DMS79 (cell line): ENCODE results near the gene PHTF1.

ENCODE experiments used
- DNase-seq: peaks from one replicate; lab custom pipeline; 2025; lab: John Stamatoyannopoulos, UW

PHTF1 gene

DNA sequence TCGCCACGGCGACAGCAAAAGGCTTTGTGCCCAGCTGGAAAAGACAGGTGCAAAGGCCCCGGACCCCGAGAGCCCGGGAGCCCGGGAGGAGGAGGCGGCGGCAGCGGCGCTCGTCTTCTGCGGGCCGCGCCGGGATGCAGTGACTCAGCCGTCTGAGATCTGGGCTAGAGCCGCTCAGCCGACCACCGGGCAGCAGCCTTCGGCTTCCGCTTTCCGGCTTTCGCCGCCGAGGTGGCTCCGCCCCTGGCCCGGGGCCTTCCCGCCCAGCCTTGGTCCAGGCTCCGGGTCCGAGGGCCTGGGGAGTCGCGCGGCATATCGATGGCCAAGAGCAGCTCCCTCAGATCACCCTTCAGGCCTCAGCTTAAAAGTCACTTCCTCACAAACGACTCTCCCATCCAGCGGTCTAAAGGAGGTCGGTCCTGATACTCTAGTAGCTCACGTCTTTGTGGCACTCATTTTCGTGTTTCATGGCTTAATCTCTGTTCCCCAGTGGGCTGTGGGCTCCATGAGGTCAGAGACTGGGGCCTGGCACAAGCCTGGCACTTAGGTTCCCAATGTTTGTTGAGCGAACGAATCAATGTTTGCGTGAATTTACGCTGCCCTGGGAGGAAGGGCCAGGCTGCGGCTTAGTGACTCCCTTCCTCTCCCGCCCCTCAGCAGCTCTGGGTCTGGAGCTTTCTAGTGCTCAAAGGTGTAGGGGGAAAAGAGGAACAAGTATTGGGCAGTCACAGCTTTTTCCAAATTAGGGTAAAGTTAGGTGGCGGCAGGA lies at the start of gene PHTF1:
PHTF1 (minus strand) TSS at position 154 of the 769 bp plus-strand sequence. CDS start 783 bp downstream, outside the sequence.
- peak; percentile 30 for DNase-seq

DNA sequence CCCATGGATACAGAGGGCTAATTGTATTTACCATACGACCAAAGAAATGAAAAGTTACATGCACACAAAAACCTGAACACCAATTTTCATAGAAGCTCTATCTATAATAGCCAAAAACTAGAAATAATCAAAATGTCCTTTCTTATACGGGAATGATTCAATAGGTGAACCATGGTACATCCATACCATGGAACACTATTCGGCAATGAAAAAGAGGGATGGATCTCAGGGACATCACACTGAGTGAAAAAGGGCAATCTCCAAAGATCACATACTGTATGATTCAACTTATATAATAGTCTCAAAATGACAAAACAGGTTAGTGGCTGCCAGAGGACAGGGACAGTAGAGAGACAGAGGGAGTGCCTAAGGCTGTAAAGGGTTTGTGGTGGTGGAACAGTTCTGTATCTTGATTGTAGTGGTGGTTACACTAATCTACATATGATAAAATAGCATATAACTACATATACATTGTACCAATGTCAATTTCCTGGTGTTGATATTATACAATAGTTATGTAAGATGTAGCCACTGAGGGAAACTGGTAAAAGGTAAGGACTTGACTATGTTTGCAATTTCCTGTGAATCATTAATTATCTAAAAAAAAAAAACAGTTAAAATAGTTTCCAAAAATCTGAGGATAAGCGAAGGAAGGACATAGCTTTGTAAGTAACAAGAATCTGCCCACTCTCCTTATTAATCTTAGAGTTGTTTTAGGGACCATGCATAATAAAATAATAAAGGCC lies 49.3 kb upstream of the PHTF1 start:
- no peak for DNase-seq

DNA sequence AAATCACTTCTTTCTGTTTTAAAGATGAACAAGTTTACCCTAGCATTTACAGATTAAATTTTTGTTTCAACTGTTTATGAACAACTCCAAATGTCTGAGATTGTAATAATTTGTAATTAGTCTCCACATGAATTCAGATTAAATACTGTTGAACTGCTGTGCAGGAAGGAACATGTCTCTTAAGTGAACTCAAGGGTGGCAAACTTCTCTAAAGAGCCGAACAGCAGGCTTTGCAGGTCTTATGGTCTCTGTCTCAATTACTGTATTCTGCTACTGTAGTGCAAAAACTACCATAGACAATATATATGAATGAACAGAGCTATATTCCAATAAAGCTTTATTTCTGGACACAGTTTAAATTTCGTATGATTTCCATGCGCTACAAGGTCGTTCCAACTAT lies 46.4 kb upstream of the PHTF1 start:
- no peak for DNase-seq

DNA sequence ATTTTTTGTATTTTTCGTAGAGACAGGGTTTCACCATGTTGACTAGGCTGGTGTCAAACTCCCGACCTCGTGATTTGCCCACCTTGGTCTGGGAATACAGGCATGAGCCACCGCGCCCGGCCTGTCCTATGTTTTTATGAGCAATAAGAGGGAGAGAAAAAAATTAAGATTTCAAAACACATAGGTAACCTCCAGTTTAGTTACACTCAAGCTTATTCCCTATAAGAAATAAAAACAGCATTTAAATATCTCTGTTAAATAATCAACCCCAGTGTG lies 45.9 kb upstream of the PHTF1 start:
- DNase-seq, result no peak

DNA sequence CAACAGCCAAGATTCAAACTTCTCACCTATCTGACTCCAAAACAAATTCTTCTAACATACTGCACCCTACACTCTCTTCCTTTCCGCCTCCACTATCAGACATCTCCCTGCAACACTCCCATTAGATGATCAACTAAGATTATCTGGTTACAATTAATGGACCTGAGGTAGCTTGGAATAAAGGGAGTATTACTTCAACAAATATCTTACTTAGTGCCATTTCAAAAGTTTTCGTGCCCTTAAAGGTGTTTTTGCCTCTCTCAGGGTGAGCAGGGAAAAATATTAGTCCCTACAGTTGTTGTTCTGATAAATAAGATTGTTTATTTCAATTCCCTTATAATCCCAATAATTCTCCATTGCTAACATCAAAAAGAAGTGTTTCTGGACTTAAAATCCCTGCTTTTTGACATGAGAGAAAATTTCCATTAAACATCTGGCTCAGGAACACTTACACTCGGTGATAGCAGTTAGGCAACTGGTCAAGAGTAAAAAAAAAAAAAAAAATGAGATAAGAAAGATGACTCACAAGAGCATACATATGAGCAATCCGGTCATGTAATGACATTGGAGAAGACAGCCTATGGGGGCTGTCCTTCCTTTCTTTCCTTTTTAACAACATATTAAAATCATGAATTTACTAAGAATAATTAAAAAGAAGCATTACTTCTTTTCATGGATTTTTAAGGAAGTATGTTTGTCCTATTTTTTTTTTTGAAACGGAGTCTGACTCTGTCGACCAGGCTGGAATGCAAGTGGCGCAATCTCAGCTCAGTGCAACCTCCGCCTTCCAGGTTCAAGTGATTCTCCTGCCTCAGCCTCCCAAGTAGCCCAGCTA lies 45.4 kb upstream of the PHTF1 start:
- DNase-seq, result no peak

DNA sequence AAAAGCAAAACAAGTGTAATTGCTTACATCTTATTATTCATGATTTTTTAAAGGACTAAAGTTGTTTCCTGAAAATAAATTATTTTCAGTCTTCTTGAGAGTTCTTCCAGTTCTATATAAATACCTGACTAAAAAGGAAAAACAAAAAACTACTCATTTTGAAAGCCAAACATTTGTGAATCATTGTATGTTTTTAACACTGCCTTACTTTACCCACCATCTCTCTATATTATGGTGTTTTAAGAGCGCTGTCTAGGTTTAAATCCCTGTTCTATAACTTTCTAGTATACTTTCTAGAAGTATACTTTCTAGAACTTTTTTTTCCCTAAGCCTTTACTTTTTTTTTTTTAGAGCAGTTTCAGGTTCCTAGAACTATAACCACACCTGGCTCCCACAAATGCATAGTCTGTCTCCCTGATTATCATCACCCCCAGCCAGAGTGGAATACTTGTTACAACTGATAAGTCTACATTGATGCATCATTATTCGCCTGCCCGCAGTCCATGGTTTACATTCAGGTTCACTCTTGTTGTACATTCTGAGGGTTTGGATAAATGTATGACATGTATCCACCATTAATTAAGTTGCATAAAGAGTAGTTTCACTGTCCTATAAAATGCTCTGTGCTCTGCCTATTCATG lies 43.2 kb upstream of the PHTF1 start:
- DNase-seq, result no peak

DNA sequence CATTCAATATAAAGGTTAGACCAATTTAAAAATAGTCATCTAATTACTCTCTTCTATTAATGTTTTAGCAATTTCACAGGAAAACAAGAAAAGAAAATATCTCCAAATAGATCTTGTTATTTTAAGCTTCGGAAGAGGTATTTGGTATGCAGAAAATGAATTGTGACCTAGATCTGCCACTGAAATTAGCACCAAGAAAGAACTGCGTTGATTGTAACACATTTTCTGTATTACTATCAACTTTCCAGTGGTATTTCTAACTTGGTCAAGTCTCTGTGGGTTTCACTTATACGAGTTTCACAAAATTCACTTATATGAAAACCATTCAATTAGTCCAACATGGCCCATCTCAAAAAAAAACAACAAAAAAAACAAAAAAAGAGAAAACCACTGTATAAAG lies 41.2 kb upstream of the PHTF1 start:
- DNase-seq, result no peak

DNA sequence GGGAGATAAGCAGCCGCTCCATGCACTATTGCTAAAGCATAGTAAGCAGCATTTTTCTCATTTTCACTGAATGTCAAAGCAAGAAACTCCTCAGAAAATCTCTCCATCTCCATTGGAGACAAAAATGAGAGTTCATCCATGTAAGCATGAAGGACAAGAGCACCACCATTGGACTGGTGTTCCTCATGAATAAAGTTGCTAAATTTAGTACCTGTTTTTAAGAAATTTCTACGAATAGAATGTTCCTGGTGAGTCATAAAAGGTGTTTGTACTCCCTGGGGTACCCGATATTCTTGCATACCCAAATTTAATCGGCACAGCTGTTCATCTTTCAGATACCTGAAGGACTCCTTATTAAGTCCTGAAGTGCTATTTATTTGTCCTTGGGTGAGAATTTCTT lies 38.2 kb upstream of the PHTF1 start:
- no peak for DNase-seq

DNA sequence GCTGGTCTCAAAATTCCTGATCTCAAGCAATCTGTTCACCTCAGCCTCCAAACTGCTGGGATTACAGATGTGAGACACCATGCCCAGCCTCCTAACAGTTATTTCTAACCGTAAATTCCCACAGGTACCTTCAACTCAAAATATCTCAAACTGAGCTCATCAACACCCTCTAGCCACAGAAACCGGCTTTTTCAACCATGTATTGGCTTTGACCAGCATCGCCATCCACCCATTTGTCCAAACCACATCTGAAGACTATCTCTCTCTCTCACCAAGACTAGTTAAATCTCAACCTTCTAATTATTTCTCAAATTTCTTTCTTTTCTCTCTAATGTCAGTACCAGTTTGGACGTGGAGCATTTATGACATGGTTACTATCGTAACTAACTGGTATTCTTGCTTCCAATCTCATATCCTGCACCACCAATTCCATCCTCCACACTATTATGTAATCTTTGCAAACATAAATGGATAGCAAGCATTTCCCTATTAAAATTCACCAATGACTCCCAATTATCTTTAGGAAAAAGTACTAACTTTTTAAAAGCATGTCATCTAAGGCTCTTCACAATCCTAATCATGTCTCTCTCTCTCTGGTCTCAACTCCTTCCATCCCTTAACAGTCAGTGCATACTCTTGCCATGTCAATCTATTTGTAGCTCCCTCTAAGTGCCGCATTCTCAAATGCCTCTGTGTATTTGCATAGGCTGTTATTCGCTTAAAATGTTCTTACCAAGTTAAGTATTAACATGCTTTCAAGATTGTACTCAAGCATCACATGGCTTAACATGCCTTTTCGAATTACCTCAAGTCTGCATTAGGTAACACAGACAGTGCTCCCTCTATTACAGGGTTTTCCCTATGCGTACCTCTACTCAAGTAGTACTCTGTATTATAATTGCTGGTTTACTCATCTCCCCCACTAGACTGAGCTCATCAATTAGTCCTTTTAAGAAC lies 34.9 kb upstream of the PHTF1 start:
- peak; percentile 25 for DNase-seq

DNA sequence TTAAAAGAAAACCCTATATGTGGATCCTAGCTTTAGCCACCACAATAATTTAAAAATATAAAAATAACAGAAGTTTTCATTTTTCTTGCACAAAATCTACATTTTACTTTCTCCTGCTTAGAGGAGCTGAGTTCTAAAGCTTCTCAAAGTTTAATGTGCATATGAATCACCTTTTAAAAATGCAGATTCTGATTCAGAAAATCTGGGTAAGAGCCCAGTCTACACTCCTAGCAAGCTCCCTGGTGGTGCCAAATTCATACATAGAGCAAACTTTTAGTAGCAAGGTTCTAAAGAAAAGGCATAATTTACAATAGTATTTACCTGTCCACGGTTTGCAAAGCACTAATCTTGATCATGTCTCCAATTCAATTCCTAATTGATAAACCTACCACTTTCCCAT lies 33.7 kb upstream of the PHTF1 start:
- DNase-seq, result no peak

DNA sequence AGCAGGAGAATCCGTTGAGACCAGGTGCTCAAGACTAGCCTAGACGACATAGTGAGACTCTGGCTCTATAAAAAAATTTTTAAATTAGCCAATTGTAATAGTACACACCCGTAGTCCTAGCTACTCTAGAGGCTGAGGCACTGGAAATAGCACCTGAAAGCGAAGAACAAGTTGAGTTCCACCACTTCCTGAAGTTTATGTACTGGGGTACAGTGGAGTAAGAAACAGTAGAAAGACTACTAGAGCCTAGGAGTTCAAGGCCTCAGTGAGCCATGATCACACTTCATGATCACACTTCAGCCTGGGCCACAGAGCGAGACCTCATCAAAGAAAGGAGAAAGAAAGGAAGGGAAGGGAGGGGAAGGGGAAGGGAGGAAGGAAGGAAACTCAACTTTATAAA lies 33.2 kb upstream of the PHTF1 start:
- DNase-seq, result no peak

DNA sequence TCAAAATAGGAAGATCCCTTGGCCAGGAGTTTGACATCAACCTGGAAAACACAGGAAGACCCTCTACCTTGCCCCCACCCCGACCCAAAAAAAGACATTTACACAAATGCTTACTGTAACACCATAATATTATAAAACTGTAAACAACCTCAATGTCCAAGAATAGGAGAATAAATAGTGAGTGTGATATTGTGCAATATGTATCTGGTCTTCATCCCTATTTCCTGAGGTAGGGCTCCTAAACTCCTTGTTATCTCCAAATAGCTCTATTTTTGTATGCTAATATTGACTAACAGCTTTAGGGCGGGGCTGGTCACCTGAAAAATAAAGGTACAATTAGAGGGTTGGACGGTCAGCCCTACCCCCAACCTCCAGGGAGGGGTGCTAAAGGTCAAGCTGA lies 29.5 kb upstream of the PHTF1 start:
- DNase-seq, result no peak

DNA sequence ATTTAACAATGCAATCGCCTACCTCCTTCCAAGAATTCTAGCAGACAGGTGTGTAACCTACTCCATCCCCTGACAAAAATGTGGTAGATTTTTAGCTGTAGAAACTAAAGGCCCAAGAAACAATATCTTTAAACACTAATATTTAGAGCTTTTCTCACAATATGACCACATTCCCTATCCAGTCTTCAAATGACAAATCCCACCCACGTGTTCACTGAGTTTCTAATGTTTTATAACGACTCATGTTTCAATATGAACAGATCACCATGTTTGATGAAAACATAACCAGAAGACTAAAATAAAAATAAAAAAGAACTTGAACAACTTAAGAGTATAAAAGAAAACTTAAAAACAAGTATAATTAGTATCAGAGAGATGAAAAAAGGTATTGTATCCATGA lies 28.4 kb upstream of the PHTF1 start:
- DNase-seq, result no peak

DNA sequence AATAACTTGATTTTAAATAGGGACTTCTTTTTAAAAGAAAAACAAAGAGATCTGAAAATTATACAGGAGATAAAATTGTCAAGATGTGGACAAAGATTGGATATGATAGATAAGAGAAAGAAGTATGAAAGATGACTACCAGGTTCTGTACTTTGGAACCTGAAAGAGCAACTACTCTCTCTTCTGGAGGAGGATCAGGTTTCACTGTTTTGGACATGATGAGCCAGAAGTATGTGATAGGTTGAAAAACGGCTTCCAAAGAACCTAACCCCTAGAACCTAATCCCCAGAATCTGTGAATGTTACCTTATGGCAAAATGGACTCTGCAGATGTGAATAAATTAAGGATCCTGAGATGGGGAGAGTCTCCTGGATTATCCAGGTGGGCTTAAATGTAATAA lies 26.8 kb upstream of the PHTF1 start:
- no peak for DNase-seq

DNA sequence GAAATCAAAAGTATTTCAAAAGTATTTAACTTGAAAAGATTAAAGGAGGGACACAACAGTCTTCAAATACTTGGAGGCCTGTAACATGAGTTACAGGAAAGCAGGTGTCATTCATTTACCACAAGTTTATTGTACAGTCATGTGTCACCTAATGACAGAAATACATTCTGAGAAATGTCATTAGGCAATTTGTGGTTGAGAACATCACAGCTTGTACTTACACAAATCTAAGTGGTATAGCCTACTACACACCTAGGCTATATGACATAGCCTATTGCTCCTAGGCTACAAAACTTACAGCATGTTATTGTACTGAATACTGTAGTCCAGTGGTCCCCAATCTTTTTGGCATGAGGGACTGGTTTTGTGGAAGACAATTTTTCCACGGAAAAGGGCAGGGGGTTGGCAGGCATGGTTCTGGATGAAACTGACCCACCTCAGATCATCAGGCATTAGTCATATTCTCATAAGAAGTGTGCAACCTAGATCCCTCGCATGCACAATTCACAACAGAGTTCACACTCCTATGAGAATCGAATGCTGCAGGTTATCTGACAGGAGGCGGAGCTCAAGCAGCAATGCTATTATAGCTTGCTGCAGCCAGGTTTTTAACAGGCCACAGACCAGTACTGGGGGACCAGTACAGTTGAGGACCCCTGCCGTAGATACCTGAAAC lies 25.0 kb upstream of the PHTF1 start:
- DNase-seq, result no peak

DNA sequence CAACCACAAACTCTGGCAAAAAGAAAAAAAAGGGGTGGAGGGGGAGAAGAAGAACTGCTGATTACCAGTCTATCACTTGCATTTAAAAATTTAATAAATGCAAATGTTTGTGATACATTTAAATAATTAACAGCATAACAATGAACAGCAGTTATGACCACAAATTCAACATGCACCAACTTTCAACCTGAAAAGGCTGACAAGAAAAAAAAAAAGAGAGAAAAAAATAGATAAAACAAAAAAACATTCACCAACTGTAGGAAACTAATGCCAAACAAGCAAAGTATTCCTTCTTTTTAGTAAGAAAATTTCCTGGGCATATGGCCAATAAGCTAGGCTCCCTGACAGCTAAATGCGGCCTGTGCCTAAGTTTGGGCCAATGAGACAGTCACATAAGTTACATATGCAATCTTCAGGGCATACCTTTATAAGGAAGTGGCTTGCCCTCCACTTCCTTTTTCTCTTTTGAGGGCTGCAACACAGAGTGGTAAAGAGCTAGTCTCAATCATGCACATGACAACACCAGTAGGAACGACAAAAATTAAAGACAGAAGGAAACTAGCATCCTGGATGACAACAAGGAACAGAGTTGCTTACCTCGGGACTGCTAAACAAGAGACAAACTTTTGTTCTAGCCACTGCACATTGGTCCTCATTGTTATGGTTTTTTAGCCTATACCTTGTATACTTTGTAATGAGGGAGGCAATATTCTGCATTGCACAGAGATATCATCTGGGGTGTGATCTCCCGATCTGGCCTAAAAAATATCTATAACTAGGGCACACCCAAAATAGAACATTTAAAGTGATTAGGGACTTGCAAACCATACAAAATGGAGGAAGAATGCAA lies 24.2 kb upstream of the PHTF1 start:
- DNase-seq, result no peak

DNA sequence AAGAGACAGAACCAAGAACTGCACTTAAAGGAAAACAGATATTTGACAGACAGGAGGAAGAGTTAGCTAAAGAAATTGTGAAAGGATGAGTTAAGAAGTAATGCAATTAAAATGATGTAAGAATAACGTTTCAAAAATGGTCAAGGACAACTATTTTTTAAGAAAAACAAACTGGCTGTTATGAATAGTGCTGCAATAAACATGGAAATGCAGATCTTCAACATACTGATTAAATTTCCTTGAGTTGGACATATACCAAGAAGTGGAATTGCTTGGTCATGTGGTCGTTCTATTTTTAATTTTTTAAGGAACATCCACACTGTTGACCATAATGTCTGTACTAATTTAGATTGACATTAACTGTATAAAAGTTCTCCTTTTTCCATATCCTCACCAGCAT lies 23.1 kb upstream of the PHTF1 start:
- DNase-seq, result no peak

DNA sequence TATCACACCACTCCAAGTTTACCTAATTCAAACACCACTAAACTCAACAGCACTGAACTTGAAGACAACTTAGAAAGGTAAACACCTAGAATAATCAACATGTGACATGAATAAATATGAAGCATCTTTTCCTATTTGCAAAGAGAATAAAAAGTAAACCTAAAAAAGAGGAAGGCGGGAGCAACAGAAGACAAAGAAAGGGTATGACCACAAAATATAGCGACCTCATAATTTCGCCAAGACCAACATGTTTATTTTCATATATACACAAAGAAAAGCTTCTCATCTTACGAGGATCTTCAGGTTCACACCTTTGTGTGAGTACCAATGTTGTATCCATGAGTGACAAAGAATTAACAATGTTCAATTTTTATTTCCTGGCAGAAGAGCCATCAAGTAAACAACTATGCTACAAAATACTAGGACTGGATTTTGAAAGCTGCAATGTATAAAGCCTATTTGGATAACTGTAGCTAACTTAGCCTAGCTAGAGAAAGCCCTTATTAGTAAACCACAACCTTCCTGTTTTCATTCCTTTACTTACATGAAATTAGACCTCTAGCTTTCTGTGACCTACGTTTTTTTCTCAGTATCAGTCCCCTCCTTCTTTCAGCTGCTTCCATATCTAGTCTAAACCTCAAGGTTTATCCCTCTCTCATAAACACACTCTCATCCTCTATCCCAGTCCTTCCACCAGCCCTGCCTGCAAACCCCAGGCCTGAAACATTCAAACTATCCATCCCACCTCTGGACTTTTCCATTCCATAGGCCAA lies 21.3 kb upstream of the PHTF1 start:
- DNase-seq, result no peak

DNA sequence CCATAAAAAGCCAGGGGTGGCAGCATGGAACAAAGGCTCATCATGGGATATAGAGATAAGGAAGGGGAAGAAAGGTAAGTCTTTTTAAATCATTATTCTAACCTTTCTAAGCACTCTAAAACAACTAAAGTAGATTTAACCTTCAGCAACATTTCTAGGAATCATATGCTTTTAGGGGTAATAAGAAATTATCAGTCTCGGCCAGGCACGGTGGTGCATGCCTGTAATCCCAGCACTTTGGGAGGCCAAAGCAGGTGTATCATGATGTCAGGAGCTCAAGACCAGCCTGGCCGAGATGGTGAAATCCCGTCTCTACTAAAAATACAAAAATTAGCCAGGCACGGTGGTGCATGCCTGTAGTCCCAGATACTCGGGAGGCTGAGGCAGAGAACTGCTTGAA lies 20.3 kb upstream of the PHTF1 start:
- DNase-seq, result no peak
